Measurements from ENCODE around the gene TGFBR3.
"Not testable (repeated sequence)": the region's sequence is repeated elsewhere in the genome, so short reads cannot be mapped to it uniquely, and the experiment has no call there.

TGFBR3 gene

DNA sequence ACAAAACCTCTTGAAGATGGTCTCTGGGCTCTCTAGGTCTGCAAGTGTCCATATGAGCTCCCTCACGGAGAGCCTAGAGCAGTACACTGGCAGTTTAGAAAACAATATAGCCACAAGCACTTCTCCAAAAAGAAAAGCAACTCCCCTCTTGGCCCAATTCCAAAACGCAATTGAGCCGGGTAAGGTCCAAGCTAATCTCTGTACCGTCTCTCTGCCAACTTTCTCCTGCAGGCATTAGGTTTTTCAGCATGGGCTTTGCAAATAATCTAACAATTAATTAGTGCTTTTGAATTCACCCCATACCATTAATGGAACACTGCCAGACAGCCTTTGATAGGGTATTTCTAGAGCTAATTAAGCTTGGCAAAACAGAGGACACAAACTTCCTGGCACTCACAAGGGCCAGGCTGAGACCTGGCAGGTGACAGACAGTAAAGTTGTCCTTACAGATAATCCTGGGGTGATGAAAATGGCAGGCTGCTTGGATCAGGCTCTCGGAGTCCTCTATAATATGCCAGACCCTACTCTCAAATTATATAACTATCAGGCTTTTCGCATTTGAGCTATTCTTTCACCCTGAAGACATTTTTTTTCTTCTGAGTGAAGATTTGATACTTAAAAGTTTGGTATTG lies 39.8 kb downstream of the TGFBR3 start:
- peak; percentile 8 for DNase-seq

GRCh38 chr1:91844862-91845528 lies 41.0 kb downstream of the TGFBR3 start:
- peak; percentile 67 for DNase-seq

DNA sequence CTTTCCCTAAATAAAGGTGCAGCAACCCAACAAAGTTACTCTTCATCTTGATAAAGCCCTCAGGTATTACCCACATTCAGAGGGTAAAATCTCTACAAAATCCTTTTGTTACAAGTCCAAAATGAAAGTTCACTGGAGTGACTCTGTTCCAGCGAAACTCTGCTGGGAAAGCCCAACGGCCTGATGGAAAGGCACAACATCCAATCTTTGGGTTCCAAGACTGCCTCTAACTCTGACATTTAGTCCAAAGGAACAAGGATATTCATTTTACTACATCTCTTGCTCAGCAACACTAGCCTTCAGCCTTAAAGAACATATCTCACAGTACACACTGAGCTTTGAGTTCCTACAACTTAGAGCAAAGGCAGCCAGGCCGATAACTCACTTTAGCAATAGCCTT lies 42.1 kb downstream of the TGFBR3 start:
- no peak for DNase-seq

DNA sequence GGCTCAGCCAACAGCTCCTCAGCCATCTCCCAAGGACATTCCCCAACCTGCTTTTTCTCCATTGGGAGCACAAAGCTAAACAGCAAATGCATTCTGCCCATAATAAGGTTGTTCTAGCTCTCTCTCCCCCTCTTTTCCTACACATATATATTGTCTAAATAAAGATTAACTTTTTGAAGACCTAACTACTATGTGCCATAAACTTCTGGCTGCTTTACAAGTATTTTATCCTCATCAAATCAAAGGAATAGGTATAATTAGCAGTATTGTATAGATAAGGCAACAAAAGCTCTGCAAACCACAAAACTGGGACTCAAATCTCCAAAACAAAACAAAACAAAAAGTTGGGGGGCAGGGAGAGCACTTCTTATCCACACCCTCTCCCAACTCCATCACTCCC lies 43.4 kb downstream of the TGFBR3 start:
- DNase-seq, result no peak

GRCh38 chr1:91842056-91842455 lies 43.9 kb downstream of the TGFBR3 start:
- DNase-seq, result no peak

GRCh38 chr1:91840276-91840675 lies 45.7 kb downstream of the TGFBR3 start:
- DNase-seq, result not testable (repeated sequence)

DNA sequence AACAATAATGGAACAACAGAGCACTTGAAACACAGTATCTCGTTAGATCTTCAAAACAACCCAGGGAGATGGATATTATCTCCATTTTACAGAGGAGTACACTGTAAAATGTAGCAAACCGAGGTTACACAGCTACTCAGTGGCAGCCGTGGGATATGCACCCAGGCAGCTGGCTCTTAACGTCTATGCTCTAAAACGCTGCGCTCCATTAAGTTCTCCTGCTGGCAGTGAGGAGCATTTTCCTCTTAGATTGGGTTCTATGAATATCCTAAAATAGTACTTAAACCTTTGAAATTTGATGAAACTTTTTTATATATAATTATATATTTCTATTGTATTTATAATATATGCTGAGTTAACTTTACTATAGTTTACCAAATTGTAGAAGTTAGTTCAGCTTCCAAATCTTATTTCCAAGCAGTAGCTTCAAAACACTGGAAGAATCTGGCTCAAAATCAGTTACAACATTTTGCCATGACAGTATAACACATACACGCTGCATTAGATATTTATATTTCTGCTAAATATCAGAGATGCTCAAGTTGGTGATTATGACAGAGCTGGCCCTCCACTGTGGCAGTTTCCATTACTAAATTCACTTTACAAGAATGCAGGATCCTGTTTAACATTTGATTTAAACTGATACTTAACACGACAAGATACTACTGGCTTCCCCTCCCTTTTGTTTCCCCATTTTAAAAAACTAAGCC lies 49.5 kb downstream of the TGFBR3 start:
- DNase-seq, result no peak

DNA sequence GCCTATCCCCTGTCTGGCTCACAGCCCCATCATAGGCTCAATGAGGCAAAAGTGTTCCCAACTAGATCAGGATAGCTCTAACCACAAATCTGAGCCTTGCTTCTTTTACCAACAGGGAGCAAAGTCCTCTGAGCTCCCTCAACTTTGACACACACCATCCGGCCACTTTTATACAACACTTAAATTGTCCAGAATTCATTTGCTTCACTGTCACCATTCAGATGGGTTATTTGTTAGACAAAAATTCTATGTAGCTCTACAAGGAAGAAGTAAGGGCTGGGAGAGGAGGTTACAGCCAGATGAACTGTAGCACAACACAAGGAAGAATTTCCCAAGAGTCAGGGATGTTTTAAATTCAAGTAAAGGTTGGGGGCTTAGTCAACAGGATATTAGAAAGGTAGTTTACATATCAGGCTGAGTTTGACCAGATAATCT lies 50.8 kb downstream of the TGFBR3 start:
- DNase-seq, result no peak

GRCh38 chr1:91834549-91834948 lies 51.4 kb downstream of the TGFBR3 start:
- DNase-seq, result not testable (repeated sequence)

DNA sequence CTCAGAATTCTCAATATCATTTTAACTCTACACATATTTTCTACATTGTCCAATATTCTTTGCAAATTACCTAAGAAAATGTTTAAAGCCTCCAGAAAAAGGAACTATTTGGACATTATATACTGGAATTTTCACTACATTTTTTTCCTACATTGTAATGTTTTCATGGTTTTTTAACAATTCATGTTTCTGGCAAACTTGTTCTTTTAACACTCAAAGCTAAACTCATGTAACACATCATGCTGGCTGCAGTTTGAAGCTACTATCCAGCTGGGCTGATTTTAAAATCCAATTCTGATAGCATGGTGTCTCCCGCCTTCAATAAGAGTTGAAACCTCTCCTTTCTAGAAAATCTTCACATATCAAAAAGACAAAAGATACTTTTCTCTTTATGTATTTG lies 52.0 kb downstream of the TGFBR3 start:
- DNase-seq, result no peak

DNA sequence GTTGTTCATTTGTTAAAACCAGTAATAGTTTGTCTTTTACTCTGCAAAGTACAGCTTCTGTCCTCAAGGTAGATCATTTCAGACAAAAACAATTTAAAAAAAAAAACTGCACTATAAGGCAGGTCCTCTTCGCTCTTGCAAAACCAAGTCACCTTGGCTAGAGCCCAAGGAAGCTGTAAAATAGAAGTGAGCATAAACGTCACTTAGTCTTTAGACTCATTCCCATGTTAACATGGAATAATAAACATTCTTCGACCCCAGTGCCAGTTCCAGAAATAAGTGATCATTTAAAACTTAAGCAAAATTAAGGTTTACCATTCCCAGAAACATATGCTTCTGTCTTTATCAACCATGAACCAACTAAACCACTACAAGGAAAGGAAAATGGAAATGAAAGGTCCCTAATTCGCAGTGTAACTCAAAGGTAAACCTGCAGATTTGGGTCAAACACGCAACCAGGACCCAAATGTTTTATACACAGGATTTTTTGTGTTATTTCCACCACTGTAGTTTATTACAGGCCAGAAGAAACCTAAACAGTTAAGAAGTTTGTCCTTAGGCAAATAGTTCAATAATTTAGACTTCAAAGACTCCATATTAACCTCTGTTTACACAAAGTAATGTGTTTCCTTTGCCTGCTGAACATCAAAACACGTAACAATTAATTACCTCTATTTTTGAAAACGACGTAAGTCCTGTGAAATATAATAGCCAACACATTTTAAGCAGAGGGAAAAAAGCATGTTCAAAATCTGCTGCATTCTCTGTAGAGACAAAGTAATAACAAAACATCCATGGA lies 54.6 kb downstream of the TGFBR3 start:
- DNase-seq, result no peak

- DNase-seq, result peak; percentile 75
Measured at GRCh38 chr1:91830242-91831131, 55.5 kb downstream of the TGFBR3 start.

DNA sequence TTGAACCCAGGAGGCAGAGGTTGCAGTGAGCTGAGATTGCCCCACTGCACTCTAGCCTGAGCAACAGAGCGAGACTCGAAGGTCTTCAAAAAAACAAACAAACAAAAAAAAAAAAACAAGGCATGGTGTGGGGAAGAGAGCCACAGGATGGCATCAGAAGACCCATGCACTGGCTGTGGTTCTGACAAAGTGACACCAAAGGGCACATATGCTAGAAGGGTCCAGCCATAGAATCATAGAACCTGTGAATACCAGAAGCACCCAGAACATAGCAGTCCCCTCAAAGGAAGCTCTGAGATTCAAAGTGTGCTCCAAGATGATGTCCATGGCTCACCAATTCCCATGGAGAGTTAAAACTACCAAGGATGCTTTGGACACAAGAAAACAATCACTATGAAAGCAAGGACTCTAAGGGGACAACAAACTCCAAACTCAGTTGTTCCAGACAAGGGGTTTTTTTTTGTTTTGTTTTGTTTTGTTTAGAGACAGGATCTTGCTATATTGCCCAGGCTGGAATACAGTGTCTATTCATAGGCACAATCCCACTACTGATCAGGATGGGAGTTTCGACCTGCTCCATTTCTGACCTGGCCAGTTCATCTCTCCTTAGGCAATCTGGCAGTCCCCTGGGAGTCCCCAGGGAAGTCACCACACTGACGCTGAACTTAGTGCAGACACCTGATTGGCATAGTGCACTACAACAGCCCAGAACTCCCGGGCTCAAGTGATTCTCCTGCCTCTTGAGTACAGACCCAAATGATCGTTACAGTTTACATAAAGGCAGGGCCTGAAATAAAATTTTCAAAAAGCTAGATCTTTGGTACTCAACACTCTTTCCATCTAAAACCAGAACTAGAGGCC lies 56.4 kb downstream of the TGFBR3 start:
- no peak for DNase-seq

DNA sequence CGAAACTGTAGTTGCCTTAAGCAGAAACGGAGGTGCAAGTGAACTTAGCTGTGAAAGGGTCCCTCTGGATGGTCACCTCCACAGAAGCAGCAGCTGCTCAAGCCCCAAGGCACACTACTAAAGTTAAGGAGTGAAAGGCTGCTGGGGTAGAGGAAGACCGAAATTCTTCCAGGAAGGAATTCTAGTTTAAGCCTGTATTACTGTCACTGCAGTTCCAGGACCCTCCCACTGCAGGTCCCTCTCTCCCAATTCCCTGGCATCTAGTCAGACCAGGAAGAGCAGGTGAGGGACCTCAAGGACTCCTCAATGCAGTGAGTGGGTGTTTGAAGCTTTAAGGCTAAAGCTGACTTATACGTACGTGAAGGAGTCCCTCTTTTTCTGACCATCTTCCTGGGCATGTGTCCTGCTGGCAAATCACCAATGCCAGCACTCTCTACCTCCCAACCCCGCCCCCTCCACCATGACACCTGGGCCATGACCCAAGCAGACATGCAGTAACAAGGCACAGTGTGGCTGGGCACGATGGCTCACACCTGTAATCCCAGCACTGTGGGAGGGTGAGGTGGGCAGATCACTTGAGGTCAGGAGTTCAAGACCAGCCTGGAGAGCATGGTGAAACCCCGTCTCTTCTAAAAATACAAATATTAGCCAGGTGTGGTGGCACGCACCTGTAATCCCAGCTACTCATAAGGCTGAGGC lies 57.2 kb downstream of the TGFBR3 start:
- DNase-seq, result no peak

GRCh38 chr1:91827459-91828321 lies 58.3 kb downstream of the TGFBR3 start:
- no peak for DNase-seq

DNA sequence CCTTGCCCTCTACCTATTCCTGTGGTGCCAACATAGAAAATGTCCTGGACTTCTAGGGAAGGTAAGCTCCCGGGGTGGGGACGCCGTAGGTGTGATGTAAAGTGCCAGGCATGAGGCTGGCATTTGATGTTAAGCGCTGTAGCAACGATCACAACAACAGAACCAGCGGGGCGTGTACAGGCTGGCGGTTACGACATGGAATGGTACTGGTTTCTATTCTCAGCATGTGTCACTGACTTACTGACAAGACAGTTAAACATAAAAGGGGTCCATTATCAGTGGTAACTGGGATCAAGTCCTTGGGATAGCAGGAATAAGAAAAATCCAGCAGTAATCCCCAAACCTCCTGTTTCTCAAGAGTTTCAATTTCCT lies 58.9 kb downstream of the TGFBR3 start:
- DNase-seq, result no peak

DNA sequence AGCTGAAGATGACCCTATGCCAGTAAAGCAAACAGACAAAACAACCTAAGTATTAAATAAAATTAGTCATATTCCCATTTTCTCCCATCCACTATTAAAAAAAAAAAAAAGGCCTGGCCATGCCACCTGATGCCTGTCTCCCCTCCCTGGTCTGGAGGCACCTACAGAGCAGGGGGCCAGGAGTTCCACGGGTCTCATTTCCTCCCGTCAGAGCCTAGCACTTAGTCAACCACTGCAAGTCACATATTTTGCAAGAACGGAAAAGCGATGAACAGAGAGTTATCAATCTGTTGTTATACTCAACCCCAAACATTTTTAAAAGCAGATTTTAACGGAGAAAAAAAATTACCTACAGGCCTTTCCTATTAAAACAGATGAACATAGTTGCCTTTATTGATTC lies 59.3 kb downstream of the TGFBR3 start:
- DNase-seq, result no peak

DNA sequence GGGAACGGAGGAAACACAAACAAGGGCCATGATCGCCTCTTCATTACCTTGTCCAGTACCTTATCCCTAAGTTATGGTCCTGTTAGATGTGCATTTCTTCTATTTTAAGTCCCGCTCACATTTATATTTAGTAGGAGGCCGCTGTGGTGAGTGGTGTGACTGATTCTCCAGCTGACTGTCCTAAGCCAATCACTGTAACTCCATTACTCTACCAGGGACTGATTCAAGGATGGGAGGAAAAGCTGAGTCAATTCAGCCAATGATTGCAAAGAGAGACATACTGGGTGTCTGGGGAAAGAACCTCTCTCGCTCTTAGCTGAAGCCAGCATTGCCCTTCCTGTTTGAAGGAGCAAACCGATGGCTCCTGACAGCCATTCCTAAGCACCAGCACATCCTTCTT lies 59.7 kb downstream of the TGFBR3 start:
- DNase-seq, result no peak

DNA sequence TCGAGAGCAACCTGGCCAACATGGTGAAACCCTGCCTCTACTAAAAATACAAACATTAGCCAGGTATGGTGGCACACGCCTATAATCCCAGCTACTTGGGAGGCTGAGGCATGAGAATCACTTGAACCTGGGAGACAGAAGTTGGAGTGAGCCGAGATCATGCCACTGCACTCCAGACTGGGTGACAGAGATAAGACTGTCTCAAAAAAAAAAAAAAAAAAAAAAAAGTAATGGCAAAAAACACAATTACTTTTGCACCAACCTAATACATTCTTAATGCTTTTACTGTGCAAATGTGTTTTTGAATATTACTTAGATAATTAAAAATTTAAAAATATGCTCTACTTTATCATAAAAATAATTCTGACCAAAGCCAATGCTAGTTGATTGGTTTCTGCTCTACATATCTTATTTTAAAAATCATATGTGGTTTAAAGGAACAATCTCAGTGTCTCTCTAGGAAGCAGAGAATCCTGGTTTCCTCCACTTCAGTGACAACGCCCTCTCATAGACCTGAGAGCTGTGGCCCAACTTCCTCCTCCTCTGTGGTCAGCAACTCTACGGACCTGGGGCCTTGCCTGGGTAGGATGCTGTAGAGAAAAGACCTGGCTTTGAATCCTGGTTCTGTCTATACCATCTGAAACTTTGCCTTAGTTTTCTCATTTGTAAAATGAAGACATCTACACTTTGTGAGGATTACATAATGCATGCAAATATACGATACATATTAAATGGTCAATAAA lies 64.7 kb downstream of the TGFBR3 start:
- DNase-seq, result no peak

All from T1000 (cell line).